HG03558 (cell line): ENCODE measurements around the gene IL1RL1.
"Not testable (repeated sequence)": the region's sequence is repeated elsewhere in the genome, so short reads cannot be mapped to it uniquely, and the experiment has no call there.

Experiments
- ATAC-seq: cut with Tn5 transposase; IDR thresholded peaks from one replicate; pipeline ENCODE4 v1.9.1; 2021; ENCODE audit warnings: moderate number of reproducible peaks; ENCODE audit not compliant: unreplicated experiment; ENCODE audit errors: extremely low read depth

Gene IL1RL1

DNA sequence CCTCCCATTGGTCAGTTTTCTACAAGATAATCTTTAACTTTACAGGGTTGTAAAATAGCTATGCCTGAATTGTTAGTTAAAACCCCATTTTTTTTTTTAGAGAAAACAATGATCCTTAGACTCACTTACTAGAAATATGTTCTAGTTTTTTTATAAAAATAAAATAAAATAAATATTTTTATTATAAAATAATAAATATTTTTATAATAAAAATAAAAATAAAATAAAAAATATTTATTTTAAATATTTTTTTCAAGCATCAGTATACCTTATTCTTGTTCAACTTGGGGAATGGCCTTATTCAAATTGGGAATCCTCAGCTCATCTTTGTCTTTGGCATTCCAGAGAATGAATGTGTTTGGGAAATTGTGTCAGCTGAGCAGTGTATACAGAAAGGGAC, 20.8 kb upstream of the IL1RL1 start:
- no peak for ATAC-seq

- ATAC-seq = no peak
These were observed 19.9 kb upstream of the IL1RL1 start for GRCh38 chr2:102291319-102292075.

- no peak for ATAC-seq
These were observed 16.4 kb upstream of the IL1RL1 start for GRCh38 chr2:102294802-102295489.

- ATAC-seq = no peak
These were observed 15.8 kb upstream of the IL1RL1 start for GRCh38 chr2:102295566-102295965.

GRCh38 chr2:102296449-102296848, 14.9 kb upstream of the IL1RL1 start:
- ATAC-seq = no peak

DNA sequence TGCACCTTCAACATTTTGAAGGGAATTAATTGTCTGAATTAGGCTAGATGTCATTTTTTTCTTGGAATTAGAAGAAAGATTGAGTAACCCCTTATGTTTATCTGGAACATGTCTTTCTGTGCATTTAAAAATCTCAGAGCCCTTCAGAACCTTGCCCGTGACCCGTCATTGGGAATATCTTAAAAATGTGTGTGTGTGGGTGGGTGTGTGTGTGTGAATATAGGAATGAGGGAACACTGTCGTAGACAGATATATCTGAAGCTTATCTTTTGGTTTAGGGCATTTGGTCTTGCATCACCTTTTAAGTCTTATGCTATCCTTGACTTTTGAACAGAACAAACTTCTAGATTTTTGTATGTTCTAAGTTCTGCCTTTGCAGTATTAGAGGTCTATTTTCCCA, 13.5 kb upstream of the IL1RL1 start:
- no peak for ATAC-seq

GRCh38 chr2:102301867-102302362, 9.4 kb upstream of the IL1RL1 start:
- peak; percentile 56 for ATAC-seq

DNA sequence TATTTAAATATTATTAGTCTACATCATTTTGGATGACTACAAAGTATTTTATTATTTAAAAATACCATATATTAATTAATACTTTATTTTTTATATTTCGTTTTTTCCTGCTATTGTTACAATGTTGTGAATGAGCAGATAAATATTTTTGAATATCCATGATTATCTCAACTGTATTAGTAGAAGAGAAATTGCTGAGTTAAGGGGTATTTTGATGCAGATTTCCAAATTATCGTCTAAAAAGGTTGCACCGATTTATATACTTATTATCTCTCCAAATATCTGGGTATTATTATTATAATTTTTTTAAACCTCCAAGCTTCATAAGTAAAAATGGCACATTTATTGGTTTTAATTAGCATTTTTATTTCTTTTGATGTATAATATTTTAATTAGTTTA, 8.9 kb upstream of the IL1RL1 start:
- ATAC-seq = no peak

GRCh38 chr2:102303589-102303988, 7.8 kb upstream of the IL1RL1 start:
- no peak for ATAC-seq

DNA sequence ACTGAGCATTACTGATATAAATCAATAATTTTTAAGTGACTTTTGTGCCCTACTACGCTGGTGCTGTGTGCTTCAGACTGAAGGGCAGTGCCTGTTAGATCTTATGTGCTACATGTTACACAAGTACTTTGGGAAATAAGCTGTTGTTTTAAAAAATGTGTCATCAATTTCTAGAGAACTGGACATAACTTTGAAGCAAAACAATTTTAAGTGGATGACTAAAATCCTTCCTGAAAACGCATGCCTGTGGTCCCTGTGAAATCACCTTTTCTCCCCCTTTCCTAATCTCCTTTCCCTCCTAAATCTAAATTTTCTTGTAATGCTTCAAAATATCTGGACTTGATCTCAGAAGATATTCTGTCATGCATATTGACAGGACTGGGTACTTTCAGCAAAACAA, 7.1 kb upstream of the IL1RL1 start:
- no peak for ATAC-seq

- no peak for ATAC-seq
These were observed 6.4 kb upstream of the IL1RL1 start for GRCh38 chr2:102304711-102305611.

DNA sequence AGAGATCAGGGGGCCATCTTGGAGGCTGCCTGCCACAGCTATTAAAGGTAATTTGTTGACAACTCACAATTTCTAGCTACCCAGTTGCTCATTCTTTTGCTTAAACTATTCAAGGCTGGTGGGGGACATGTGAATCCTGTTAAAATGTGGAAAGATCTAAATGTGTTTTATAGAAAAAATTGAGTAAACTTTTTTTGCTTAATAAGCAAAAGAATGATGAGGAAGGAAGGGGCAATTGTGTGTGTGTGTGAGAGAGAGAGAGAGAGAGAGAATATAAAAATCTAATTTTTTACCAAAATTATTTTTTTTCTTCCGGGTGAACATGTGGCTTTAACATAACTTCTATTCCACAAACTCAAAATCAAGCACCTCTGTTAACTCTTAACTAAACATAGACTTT, 5.2 kb upstream of the IL1RL1 start:
- ATAC-seq = no peak

DNA sequence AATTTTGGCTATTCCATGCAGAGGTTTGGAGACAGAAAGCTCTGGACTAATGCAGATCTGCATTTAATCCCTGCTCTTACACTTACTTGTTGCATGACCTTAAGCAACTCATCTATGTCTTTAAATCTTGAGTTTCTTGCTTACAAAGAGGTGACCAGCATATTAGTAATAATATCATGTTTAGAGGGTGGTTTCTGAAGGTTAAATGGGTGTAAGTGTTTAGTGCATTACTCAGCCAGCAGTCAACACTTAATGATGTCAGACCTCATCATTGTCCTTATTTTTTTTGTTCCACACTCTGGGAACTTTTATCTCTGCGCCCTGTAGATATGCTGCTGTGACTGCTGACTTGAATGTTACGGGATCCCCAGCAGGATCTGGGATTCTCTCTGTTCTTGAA, 1.7 kb downstream of the IL1RL1 start:
- no peak for ATAC-seq

- ATAC-seq = no peak
These were observed 2.1 kb downstream of the IL1RL1 start for GRCh38 chr2:102313471-102313870.

DNA sequence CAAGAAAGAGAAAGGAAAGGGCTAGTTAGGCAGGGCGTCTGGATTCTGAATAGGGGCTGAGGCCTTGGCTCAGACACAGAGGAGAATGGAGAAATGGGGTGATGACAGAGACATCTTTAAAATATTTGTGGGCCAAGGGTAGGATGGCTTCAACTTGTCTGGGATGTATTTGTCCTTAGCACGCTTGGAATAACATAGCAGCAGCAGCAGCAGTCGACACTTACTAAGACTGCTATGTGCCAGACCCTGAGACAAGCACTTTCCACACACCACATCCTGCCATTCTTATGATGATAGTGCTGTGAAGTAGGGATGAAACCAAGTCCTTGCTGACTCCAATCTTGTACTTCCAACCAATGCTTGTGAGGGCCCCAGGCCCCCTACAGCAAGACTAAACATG, 2.6 kb downstream of the IL1RL1 start:
- ATAC-seq = no peak

GRCh38 chr2:102315921-102316320, 4.6 kb downstream of the IL1RL1 start:
- ATAC-seq = no peak

GRCh38 chr2:102317715-102318114, 6.4 kb downstream of the IL1RL1 start:
- no peak for ATAC-seq

DNA sequence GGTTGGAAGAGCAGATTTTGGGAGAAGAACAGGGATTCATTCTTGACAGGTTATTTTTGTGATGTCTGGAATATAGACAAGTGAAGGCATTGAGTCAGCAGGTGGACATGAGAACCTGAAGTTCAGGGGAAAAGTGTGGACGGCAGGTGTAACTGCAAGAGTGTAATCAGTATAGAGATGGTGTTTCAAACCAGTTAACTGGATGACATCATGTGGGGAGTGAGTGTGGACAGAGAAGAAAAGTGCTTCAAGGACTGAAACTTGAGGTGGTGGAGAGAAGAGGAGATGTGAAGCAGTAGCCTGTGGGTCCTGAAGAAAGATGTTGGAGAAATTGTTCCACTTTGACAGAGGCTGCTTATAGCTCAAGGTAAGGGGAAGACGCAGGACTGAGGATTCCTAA, 7.1 kb downstream of the IL1RL1 start:
- ATAC-seq = no peak

DNA sequence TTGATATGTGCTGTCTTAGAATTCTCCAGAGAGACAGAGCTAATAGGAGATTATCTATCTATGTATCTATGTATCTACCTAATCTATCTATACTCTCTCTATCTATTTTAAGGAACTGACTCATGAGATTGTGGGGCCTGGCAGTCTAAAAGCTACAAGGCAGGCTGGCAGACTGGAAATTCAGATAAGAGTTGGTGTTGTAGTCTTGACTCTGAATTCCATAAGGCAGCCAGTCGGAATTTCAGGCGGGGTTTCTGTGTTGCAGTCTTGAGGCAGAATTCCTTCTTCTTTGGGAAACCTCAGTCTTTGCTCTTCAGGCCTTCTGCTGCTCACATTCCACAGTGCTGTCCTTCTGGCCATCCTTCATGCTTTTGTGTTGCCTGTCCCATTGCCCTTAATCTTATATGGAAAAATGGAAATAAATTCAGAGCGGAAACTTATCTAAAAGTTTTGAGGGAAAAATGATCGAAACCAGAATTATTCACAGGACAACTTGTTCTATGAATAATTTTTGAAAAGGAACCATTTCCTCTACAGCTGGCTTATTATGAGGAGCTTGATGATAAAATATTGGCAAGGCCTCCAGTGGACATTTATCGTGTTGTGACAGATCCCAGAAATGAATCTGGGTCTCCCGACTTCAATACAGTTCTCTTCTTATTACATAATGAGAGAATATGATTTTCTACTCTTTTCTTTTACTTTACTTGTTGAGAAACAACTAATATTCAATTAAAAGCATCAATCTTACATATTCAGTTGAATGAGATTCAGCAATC, 10.8 kb downstream of the IL1RL1 start:
- ATAC-seq = no peak

DNA sequence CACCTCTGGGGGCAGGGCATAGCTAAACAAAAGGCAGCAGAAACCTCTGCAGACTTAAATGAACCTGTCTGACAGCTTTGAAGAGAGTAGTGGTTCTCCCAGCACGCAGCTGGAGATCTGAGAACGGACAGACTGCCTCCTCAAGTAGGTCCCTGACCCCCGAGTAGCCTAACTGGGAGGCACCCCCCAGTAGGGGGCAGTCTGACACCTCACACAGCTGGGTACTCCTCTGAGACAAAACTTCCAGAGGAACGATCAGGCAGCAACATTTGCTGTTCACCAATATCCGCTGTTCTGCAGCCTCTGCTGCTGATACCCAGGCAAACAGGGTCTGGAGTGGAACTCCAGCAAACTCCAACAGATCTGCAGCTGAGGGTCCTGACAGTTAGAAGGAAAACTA, 13.6 kb downstream of the IL1RL1 start:
- ATAC-seq = not testable (repeated sequence)
